HCT116 (cell line): ENCODE results near the gene CXADR. TPM values are rescaled to one million over a fixed set of nuclear protein-coding genes. Genes with fewer than 3 reads are reported as not detected.

Experiments
- ATAC-seq: fragments of 200-7000 bp; cut with Tn5 transposase; 2 replicates; pipeline ENCODE4 v1.9.1; 2020; ENCODE audit warnings: mild to moderate bottlenecking, moderate library complexity
- BruUV-seq: library from RNA; stranded (reverse); fragments of 400-500 nt; replicated peaks from 2 replicates; lab custom pipeline; 2021; lab: Mats Ljungman, UMichigan
- CTCF ChIA-PET: fragments of 300-600 bp; sonication (Branson Sonifier 250); formaldehyde crosslinking; loops from one replicate; lab custom pipeline; 2021; ENCODE audit warnings: antibody characterized with exemption; lab: Charles Lee
- POLR2A ChIA-PET: fragments of 300-600, 350-600 bp; sonication (Branson Sonifier 250); formaldehyde crosslinking; loops from one replicate; lab custom pipeline; 2021; ENCODE audit warnings: antibody characterized with exemption; lab: Charles Lee
- RAD21 ChIA-PET, 2 experiments: fragments of 300-600 bp; sonication (Branson Sonifier 250); formaldehyde crosslinking; loops; one replicate each; lab custom pipeline; 2023; ENCODE audit warnings: low total read pairs in 2 of 2; ENCODE audit not compliant: uncharacterized antibody in 2 of 2, unreplicated experiment in 2 of 2, low non-redundant PET in 1 of 2; lab: Charles Lee
- DNase-seq: peaks from one replicate; pipeline ENCODE4 v3.0.0-alpha.2; 2010; ENCODE audit warnings: low read depth, low spot score
- H2AFZ ChIP-seq: fragments of 200-600 bp; shearing (Covaris generic), sonication (generic); 2 replicates; pipeline ENCODE4 v1.6.1; 2017; ENCODE audit warnings: low read depth, mixed run types, mixed read lengths, antibody characterized with exemption, low read length; ENCODE audit not compliant: poor library complexity, severe bottlenecking
- H3K27ac ChIP-seq: 2 replicates; pipeline ENCODE4 v1.5.1; 2012; ENCODE audit warnings: low read depth, low read length
- H3K27me3 ChIP-seq: fragments of 200-600 bp; sonication (generic); 2 replicates; pipeline ENCODE4 v1.6.1; 2016; ENCODE audit warnings: mixed run types, low read length, mixed read lengths; ENCODE audit not compliant: insufficient read depth
- H3K36me3 ChIP-seq, 2 experiments: fragments of 200-500 bp in 1 of 2; fragments of 200-600 bp in 1 of 2; sonication (Bioruptor generic) in 1 of 2; sonication (generic) in 1 of 2; 2 replicates each; pipeline versions ENCODE4 v1.5.1 to v1.6.1; 2014 to 2016; ENCODE audit warnings: low read length in 2 of 2, inconsistent platforms in 1 of 2, mixed read lengths in 1 of 2, mixed run types in 1 of 2; ENCODE audit not compliant: insufficient read depth in 2 of 2, control insufficient read depth in 1 of 2
- H3K4me1 ChIP-seq, 2 experiments: fragments of 200-600 bp in 1 of 2; sonication (generic) in 1 of 2; 2 replicates each; pipeline versions ENCODE4 v1.5.1 to v1.6.1; 2012 to 2017; ENCODE audit warnings: low read length in 2 of 2, inconsistent platforms in 1 of 2, mild to moderate bottlenecking in 1 of 2, mixed read lengths in 1 of 2, mixed run types in 1 of 2, moderate library complexity in 1 of 2; ENCODE audit not compliant: insufficient read depth in 2 of 2, control insufficient read depth in 1 of 2
- H3K4me2 ChIP-seq: fragments of 200-600 bp; sonication (generic); 2 replicates; pipeline ENCODE4 v1.6.1; 2017; ENCODE audit warnings: mixed run types, low read length, mixed read lengths
- H3K4me3 ChIP-seq, 2 experiments: fragments of 200-600 bp in 1 of 2; sonication (generic) in 1 of 2; replicated peaks in 1 of 2; 2 replicates each; pipeline ENCODE4 v1.5.1; 2011 to 2016; ENCODE audit warnings: low read length in 2 of 2, control low read depth in 1 of 2, low read depth in 1 of 2, mild to moderate bottlenecking in 1 of 2, mixed read lengths in 1 of 2, mixed run types in 1 of 2
- H3K79me2 ChIP-seq: fragments of 200-600 bp; sonication (generic); 2 replicates; pipeline ENCODE4 v1.6.1; 2017; ENCODE audit warnings: mild to moderate bottlenecking, mixed run types, low read length, moderate library complexity, mixed read lengths; ENCODE audit not compliant: insufficient read depth
- H3K9ac ChIP-seq: fragments of 200-600 bp; sonication (generic); 2 replicates; pipeline ENCODE4 v1.6.1; 2016; ENCODE audit warnings: low read length, mixed read lengths
- H3K9me2 ChIP-seq: fragments of 200-600 bp; sonication (generic), shearing (Covaris generic); 2 replicates; pipeline ENCODE4 v1.6.1; 2017; ENCODE audit warnings: mixed run types, mild to moderate bottlenecking, moderate library complexity; ENCODE audit not compliant: insufficient read depth
- H3K9me3 ChIP-seq, 2 experiments: fragments of 200-500 bp in 1 of 2; fragments of 200-600 bp in 1 of 2; sonication (Bioruptor generic) in 1 of 2; sonication (generic) in 1 of 2; 2 replicates each; pipeline ENCODE4 v1.6.1; 2014 to 2017; ENCODE audit warnings: low read length in 2 of 2, mixed read lengths in 2 of 2, inconsistent platforms in 1 of 2, low read depth in 1 of 2, mild to moderate bottlenecking in 1 of 2, mixed run types in 1 of 2, moderate library complexity in 1 of 2; ENCODE audit not compliant: control insufficient read depth in 1 of 2, insufficient read depth in 1 of 2
- H4K20me1 ChIP-seq: fragments of 200-600 bp; sonication (generic), shearing (Covaris generic); 2 replicates; pipeline ENCODE4 v1.6.1; 2017; ENCODE audit warnings: mixed run types, mild to moderate bottlenecking, moderate library complexity; ENCODE audit not compliant: insufficient read depth
- CBX3 ChIP-seq: IDR thresholded peaks from 2 replicates; pipeline ENCODE4 v1.6.1; 2012; ENCODE audit warnings: low read depth
- EGR1 ChIP-seq: IDR thresholded peaks from 2 replicates; pipeline ENCODE4 v1.6.1; 2012; ENCODE audit warnings: low read depth
- ELF1 ChIP-seq: IDR thresholded peaks from 2 replicates; pipeline ENCODE4 v1.6.1; 2012; ENCODE audit warnings: low read depth, borderline replicate concordance
- EZH2phosphoT487 ChIP-seq: fragments of 200-600 bp; IDR thresholded peaks from 2 replicates; pipeline ENCODE4 v1.6.1; 2018; ENCODE audit warnings: antibody characterized with exemption, borderline replicate concordance
- MAX ChIP-seq: IDR thresholded peaks from 2 replicates; pipeline ENCODE4 v1.6.1; 2012
- POLR2A ChIP-seq: IDR thresholded peaks from 2 replicates; pipeline ENCODE4 v1.7.0; 2011; ENCODE audit warnings: borderline replicate concordance; ENCODE audit not compliant: insufficient read depth, insufficient read length; ENCODE audit errors: extremely low read depth
- RAD21 ChIP-seq: IDR thresholded peaks from 2 replicates; pipeline ENCODE4 v1.6.1; 2012; ENCODE audit warnings: low read depth, mild to moderate bottlenecking
- SIN3A ChIP-seq: IDR thresholded peaks from 2 replicates; pipeline ENCODE4 v1.6.1; 2012; ENCODE audit warnings: low read depth
- SP1 ChIP-seq: IDR thresholded peaks from 2 replicates; pipeline ENCODE4 v1.6.1; 2012; ENCODE audit warnings: low read depth
- SRF ChIP-seq: IDR thresholded peaks from 2 replicates; pipeline ENCODE4 v1.6.1; 2012; ENCODE audit warnings: low read depth
- YY1 ChIP-seq: IDR thresholded peaks from 2 replicates; pipeline ENCODE4 v1.6.1; 2011; ENCODE audit warnings: low read length, low read depth, moderate library complexity, mild to moderate bottlenecking; ENCODE audit not compliant: insufficient replicate concordance; ENCODE audit errors: extremely low read depth
- ZFX ChIP-seq: fragments of 450-650 bp; IDR thresholded peaks from 2 replicates; pipeline ENCODE4 v1.6.1; 2017
- ZNF274 ChIP-seq: fragments of 200-500 bp; sonication (Bioruptor generic); IDR thresholded peaks from 2 replicates; pipeline ENCODE4 v1.6.1; 2014; ENCODE audit warnings: mild to moderate bottlenecking, low read depth, low read length, inconsistent platforms
- intact Hi-C: fragments of 100-400 bp; cut with micrococcal nuclease; formaldehyde crosslinking; loops from 2 replicates; pipeline ENCODE4 v1.10.0; 2022
- total RNA-seq: library from RNA; stranded (reverse); gene quantifications from one replicate; pipeline ENCODE4 v1.2.1, GENCODE V29; 2021; ENCODE audit not compliant: unreplicated experiment
- TF ChIP-seq, protein P1 (sequence below): IDR thresholded peaks from 2 replicates; pipeline ENCODE4 v1.6.1; 2011; ENCODE audit warnings: mild to moderate bottlenecking, low read length, moderate library complexity; ENCODE audit not compliant: insufficient replicate concordance; ENCODE audit errors: extremely low read depth

Gene CXADR
- total RNA-seq, 1 experiment from 2014 or later, result 21.6 TPM

- TF ChIP-seq POLR2A, result no peak
- no peak for TF ChIP-seq SP1
- TF ChIP-seq, protein P1, sequence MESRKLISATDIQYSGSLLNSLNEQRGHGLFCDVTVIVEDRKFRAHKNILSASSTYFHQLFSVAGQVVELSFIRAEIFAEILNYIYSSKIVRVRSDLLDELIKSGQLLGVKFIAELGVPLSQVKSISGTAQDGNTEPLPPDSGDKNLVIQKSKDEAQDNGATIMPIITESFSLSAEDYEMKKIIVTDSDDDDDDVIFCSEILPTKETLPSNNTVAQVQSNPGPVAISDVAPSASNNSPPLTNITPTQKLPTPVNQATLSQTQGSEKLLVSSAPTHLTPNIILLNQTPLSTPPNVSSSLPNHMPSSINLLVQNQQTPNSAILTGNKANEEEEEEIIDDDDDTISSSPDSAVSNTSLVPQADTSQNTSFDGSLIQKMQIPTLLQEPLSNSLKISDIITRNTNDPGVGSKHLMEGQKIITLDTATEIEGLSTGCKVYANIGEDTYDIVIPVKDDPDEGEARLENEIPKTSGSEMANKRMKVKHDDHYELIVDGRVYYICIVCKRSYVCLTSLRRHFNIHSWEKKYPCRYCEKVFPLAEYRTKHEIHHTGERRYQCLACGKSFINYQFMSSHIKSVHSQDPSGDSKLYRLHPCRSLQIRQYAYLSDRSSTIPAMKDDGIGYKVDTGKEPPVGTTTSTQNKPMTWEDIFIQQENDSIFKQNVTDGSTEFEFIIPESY, result no peak
- no peak for TF ChIP-seq CBX3
- no peak for TF ChIP-seq MAX
- TF ChIP-seq SRF, result no peak
- no peak for TF ChIP-seq SIN3A
- TF ChIP-seq EZH2phosphoT487, result no peak
- TF ChIP-seq ZFX, result no peak
- no peak for TF ChIP-seq ZNF274
- TF ChIP-seq YY1, result no peak
Measured at GRCh38 chr21:17598437-17598836, 85.6 kb downstream of the CXADR start (continued).

- Histone ChIP-seq H3K9ac (no peak overlapping the region), H3K9me2 (no peaks in the 10 kb centered on the region), H3K4me2 (no peak overlapping the region), H3K27ac (no peak overlapping the region), H3K9me3 (no peaks in the 10 kb centered on the region), H2AFZ (no peak overlapping the region), H3K4me1 (no peaks in the 10 kb centered on the region), H3K4me3 (no peak overlapping the region), H4K20me1 (0 out of 2 replicates have a peak, but pooled peaks cover 2% of the 10 kb centered on the region), H3K79me2 (peaks cover 97% of the 10 kb centered on the region), H3K27me3 (no peaks in the 10 kb centered on the region), H3K36me3 (peaks cover 59 to 63% of the 10 kb centered on the region in 2 experiments)
- no TSS peak for BruUV-seq
- ChIA-PET CTCF (interaction anchor here (1.1 kb wide), 1 partner anchor 216 kb away, joined by 4 read pairs; no protein-coding TSS in a partner anchor), RAD21 (no interaction called here), POLR2A (no interaction called here)
- intact Hi-C loops, result no loop called here
- no peak for ATAC-seq
- no peak for TF ChIP-seq EZH2phosphoT487
- TF ChIP-seq EGR1, result no peak
- TF ChIP-seq, protein P1, result no peak
- no peak for TF ChIP-seq MAX
- TF ChIP-seq SIN3A, result no peak
- no peak for TF ChIP-seq ELF1
- no peak for TF ChIP-seq YY1
- TF ChIP-seq RAD21, result no peak
- DNase-seq, result no peak
Measured at GRCh38 chr21:17602874-17603273, 90.0 kb downstream of the CXADR start.
